Mesothelial cell of epicardium (in vitro differentiated cells): ENCODE results near the gene RHBDD1. TPM values are rescaled to one million over a fixed set of nuclear protein-coding genes. Genes with fewer than 3 reads are reported as not detected.

ENCODE experiments used
- DNase-seq, 2 experiments: peaks; one replicate each; pipeline ENCODE4 v3.0.0; 2021; ENCODE audit warnings: low spot score in 2 of 2; ENCODE audit not compliant: unreplicated experiment in 2 of 2
- H3K27ac Mint-ChIP-seq: 2 replicates; pipeline ENCODE4 v1.8.0; 2021; ENCODE audit warnings: mixed read lengths
- H3K27me3 Mint-ChIP-seq: 2 replicates; pipeline ENCODE4 v1.8.0; 2021; ENCODE audit warnings: low read depth, mixed read lengths
- H3K36me3 Mint-ChIP-seq: 2 replicates; pipeline ENCODE4 v1.8.0; 2021; ENCODE audit warnings: mixed read lengths
- H3K4me1 Mint-ChIP-seq: 2 replicates; pipeline ENCODE4 v1.8.0; 2021; ENCODE audit warnings: mixed read lengths
- H3K4me3 Mint-ChIP-seq: 2 replicates; pipeline ENCODE4 v1.8.0; 2021; ENCODE audit warnings: mild to moderate bottlenecking, moderate library complexity, mixed read lengths
- H3K9me3 Mint-ChIP-seq: 2 replicates; pipeline ENCODE4 v1.8.0; 2021; ENCODE audit warnings: mixed read lengths
- total RNA-seq: library from RNA; stranded (reverse); gene quantifications from 3 replicates; pipeline ENCODE4 v1.2.1, GENCODE V29; 2021
- TF ChIP-seq, protein P1 (sequence below): fragments of 200-600 bp; sonication (generic); IDR thresholded peaks from one replicate; pipeline ENCODE4 v1.5.0; 2021; ENCODE audit warnings: antibody characterized with exemption; ENCODE audit not compliant: unreplicated experiment

Gene RHBDD1
- 33.1 to 42.2 TPM (median 40.9 TPM) in 3 replicates for total RNA-seq

DNA sequence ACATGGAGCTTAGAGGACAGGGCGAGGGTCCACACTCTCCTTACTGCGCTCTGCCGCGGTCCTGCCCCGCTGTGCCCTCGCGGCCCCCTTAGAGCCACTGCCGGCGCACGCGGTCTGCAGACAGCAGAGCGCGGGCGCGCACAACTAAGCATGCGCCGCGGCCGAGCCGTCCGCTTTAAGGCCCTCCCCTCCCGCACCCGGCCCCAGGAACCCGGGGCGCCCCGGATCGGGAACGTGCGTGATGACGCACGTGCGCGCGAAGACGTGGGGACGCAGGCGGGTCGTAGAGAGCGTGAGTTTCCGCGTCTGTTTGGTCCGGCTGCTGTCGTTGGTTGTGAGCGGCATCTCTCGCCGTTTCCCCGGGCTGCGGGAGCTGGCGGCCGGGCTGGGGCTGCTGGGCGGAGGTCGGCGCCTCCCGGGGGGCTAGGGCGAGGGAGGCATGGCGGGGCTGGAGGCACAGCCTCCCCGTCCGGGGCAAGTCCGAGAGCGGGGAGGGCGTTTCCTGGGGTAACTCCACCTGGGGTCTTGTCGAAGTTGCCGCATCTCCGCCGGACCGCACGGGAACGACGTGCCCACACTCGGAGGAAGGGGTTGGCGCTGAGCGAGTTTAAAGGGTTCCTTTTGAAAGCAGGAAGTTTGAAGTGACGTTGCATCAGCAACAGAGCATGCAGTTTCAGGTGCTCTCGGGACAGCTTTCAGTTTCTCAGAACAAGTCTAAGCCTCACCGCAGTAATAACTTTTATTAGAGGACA, at the start of gene RHBDD1:
Gene RHBDD1 (plus strand): TSS at position 259 of the 752 bp plus-strand sequence. CDS start 28,640 bp downstream, outside the sequence.
- Mint-ChIP-seq H3K27ac (peak within 1 kb of the TSS; percentile 99), H3K36me3 (peaks cover 4% of the 10 kb centered on the region), H3K9me3 (no peaks in the 10 kb centered on the region), H3K4me1 (peaks cover 23% of the 10 kb centered on the region), H3K27me3 (no peaks in the 10 kb centered on the region), H3K4me3 (peak within 1 kb of the TSS; percentile 87)
- peak; percentile 85 to 90 for DNase-seq
- TF ChIP-seq, protein P1, sequence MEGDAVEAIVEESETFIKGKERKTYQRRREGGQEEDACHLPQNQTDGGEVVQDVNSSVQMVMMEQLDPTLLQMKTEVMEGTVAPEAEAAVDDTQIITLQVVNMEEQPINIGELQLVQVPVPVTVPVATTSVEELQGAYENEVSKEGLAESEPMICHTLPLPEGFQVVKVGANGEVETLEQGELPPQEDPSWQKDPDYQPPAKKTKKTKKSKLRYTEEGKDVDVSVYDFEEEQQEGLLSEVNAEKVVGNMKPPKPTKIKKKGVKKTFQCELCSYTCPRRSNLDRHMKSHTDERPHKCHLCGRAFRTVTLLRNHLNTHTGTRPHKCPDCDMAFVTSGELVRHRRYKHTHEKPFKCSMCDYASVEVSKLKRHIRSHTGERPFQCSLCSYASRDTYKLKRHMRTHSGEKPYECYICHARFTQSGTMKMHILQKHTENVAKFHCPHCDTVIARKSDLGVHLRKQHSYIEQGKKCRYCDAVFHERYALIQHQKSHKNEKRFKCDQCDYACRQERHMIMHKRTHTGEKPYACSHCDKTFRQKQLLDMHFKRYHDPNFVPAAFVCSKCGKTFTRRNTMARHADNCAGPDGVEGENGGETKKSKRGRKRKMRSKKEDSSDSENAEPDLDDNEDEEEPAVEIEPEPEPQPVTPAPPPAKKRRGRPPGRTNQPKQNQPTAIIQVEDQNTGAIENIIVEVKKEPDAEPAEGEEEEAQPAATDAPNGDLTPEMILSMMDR: no peak

DNA sequence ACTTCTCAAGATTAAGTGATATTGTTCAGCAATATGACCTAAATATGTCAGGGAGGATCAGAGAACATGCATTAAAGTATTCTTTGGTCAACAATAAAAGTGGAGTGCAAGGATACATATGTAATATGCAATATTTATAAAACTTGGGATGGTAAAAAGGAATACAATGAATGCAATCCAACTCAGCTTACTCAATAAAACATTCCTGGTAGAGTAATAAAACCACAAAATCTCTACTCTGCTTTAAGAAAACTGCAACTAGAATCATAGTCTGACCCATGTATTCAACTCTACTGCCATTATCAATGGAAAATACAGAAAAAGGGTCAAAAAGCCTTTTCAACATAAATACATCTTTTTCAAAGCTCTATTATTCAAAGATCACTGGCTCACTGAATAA, 47.8 kb upstream of the RHBDD1 start:
- TF ChIP-seq, protein P1: no peak
- DNase-seq: no peak
- H3K9me3 Mint-ChIP-seq: no peaks in the 10 kb centered on the region
- peak overlapping the region; percentile 39 for H3K27ac Mint-ChIP-seq
- peaks cover 26% of the 10 kb centered on the region for H3K36me3 Mint-ChIP-seq
- H3K4me1 Mint-ChIP-seq: peaks cover 62% of the 10 kb centered on the region
- H3K27me3 Mint-ChIP-seq: no peaks in the 10 kb centered on the region
- no peak overlapping the region for H3K4me3 Mint-ChIP-seq

DNA sequence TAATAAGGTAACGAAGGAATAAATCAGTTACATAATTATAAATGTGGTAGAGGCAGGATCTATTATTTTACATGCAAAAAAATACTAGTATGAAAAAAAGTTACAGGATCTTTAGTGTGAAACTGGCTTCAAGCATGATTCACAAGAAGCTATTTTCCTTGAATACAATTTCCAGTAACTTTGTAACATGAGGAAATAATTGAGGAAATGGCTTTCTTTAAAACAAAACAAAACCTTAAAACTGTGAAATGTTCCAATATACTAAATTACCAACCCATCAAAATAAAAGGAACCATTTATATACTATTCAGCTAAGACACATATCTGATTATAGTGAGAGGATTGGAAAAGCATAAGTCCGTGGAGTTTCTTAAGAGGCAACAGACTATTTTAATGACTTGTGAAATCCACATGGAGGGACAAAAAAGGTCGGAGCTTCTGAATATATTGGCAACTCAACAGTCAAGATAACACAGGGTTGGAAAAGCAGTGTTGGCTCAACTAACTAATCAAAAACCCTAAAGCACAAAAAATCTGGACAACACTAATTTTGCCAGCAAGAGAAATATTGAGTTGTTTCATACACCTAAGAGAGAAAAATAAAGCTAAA, 46.9 kb upstream of the RHBDD1 start:
- H3K4me3 Mint-ChIP-seq: peak overlapping the region; percentile 24
- no peak for DNase-seq
- TF ChIP-seq, protein P1: no peak
- H3K4me1 Mint-ChIP-seq: peaks cover 64% of the 10 kb centered on the region
- H3K9me3 Mint-ChIP-seq: no peaks in the 10 kb centered on the region
- H3K27ac Mint-ChIP-seq: peak overlapping the region; percentile 83
- H3K27me3 Mint-ChIP-seq: no peaks in the 10 kb centered on the region
- peaks cover 22% of the 10 kb centered on the region for H3K36me3 Mint-ChIP-seq

- peaks cover 17% of the 10 kb centered on the region for H3K36me3 Mint-ChIP-seq
- H3K27ac Mint-ChIP-seq: peak overlapping the region; percentile 81
- H3K9me3 Mint-ChIP-seq: no peaks in the 10 kb centered on the region
- TF ChIP-seq, protein P1: no peak
- DNase-seq: no peak
- no peaks in the 10 kb centered on the region for H3K27me3 Mint-ChIP-seq
- peaks cover 73% of the 10 kb centered on the region for H3K4me1 Mint-ChIP-seq
- peak overlapping the region; percentile 24 for H3K4me3 Mint-ChIP-seq
Measured at GRCh38 chr2:226790011-226790410, 45.8 kb upstream of the RHBDD1 start.

GRCh38 chr2:226790431-226790830, 45.4 kb upstream of the RHBDD1 start:
- Mint-ChIP-seq H3K4me3 (peak overlapping the region; percentile 80), H3K9me3 (no peaks in the 10 kb centered on the region), H3K27me3 (no peaks in the 10 kb centered on the region), H3K27ac (peak overlapping the region; percentile 98), H3K36me3 (peaks cover 16% of the 10 kb centered on the region), H3K4me1 (peaks cover 76% of the 10 kb centered on the region)
- TF ChIP-seq, protein P1: no peak
- DNase-seq: no peak
